HG03064 (cell line): ENCODE data around the gene ACAD8.
"Not testable (repeated sequence)": the region's sequence is repeated elsewhere in the genome, so short reads cannot be mapped to it uniquely, and the experiment has no call there.

ENCODE experiments used
- ATAC-seq: cut with Tn5 transposase; IDR thresholded peaks from one replicate; pipeline ENCODE4 v1.9.1; 2021; ENCODE audit warnings: low read depth; ENCODE audit not compliant: unreplicated experiment

ACAD8 gene

GRCh38 chr11:134266440-134266839 is 13.1 kb downstream of the ACAD8 start:
- no peak for ATAC-seq

DNA sequence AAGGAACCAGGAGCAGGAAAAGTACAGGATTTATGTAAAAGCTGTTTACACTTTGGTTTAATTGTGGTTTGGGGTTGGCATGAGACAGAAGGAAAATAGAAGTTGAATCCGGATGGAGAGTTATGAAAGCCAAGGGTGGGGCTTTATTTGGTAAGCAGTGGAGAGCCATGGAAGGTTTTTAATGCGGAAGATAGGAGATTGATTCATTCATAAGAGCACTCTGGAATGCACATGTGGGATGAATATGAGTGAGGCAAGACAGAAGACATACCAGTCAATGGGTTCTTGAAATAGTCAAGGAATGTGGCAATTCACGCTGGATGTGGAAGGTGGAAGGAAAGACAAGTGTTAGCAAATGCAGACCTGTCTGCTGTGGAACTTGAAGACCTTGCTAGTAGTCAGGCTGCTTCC is 13.5 kb downstream of the ACAD8 start:
- no peak for ATAC-seq

DNA sequence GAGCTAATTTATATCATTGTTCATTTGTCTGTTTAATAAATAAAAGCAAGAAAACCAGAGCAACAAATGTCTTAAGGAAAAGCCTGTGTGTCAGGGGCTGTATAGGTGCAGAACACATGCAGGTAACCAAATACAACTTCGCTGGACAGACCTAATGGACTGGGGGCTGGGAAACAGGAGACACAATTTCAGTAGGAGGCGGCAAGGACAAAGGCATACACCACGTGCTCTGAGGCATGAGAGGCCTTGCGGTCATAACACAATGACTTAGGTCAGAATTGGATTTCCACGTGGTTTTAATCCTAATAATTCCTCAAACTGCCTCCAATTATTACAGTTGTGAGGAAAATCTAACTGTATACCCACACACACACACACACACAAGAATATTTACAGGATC is 14.1 kb downstream of the ACAD8 start:
- ATAC-seq = no peak

- ATAC-seq = no peak
These were observed 14.6 kb downstream of the ACAD8 start for GRCh38 chr11:134267966-134268365.

GRCh38 chr11:134270250-134270714 is 16.9 kb downstream of the ACAD8 start:
- no peak for ATAC-seq

- ATAC-seq = no peak
These were observed 18.6 kb downstream of the ACAD8 start for GRCh38 chr11:134271978-134272377.

GRCh38 chr11:134272381-134273316 is 19.3 kb downstream of the ACAD8 start:
- ATAC-seq = no peak

GRCh38 chr11:134273317-134273712 is 19.9 kb downstream of the ACAD8 start:
- no peak for ATAC-seq

GRCh38 chr11:134275188-134275533 is 21.8 kb downstream of the ACAD8 start:
- no peak for ATAC-seq

GRCh38 chr11:134275534-134276395 is 22.4 kb downstream of the ACAD8 start, which contains the start of gene GLB1L3:
Gene GLB1L3, plus strand, starts transcription at chr11:134276379. Its CDS starts 362 bp downstream, at chr11:134276741.
- no peak for ATAC-seq

DNA sequence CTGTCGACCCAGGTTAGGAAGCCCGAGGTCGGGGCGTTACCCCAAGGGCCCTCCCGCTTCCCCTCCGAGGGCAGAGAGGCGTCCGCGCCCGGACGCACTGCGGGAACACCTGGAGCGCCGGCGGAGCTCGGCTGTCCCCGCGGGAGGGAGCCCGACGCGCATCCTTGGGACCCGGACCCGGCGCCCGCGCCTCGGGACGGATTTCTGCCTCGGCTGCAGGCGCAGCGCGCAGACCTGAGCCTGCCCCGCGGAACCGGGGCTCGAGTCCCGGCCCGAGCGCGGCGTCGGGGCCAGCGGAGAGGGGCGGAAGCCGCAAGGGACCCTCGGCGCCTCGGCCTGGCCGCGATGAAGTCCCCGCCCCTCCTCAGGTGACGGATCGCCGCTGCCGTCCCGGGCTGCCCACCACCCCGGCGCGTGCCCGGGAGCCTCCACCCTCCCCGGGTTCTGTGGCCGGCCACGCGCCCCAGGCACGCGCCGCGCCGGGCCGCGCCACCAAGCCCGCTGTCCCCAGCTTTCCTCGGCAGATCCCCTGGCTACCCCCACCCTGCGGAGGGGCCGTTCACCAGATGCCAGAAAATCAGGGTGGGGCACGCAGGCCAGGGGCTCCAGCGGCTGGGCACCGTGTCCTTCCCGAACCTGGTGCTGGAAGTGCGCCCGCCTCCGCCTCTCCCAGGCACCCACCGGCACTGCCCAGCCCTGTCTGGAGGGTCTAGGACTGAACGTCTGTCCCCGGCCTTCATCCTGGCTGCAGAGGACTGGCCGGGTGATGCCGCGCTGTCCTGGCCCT is 23.2 kb downstream of the ACAD8 start:
- ATAC-seq = no peak

- ATAC-seq = no peak
These were observed 24.0 kb downstream of the ACAD8 start for GRCh38 chr11:134277183-134278001.

DNA sequence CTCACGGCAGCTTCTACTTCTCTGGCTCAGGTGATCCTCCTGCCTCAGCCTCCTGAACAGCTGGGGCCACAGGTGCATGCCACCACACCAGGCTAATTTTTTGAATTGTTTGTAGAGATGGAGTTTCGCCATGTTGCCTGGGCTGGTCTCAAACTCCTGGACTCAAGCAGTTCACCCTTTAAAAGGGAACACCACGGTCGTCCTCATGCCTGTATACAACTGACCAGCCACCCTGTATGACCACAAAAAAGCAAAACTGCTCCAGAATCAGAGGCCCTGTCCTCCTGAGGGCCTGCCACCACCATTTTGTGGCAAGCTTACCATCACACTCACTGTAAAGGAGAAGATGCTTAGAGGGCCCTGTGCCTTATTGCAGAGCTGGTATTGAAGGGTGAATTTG is 25.0 kb downstream of the ACAD8 start:
- ATAC-seq = no peak

DNA sequence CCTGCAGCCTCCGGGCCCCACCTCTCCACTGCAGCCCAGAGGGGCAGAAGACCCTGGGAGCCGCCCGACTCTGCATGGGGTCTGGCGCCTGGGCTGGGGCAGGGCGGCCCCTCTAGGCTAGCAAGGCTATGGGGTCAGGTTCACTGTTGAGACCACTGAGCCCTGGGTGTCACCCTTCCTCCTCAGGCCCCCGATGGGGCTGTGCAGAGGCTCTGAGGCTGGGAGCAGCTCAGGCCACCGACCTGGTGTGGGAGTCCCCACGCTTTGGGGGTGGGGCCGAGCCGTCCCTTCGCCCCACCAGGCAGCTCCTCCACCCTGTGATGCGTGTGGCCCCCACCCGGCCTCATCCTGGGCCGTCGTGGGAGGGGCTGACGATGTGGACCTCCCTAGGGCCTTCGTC is 28.3 kb downstream of the ACAD8 start:
- ATAC-seq = not testable (repeated sequence)

DNA sequence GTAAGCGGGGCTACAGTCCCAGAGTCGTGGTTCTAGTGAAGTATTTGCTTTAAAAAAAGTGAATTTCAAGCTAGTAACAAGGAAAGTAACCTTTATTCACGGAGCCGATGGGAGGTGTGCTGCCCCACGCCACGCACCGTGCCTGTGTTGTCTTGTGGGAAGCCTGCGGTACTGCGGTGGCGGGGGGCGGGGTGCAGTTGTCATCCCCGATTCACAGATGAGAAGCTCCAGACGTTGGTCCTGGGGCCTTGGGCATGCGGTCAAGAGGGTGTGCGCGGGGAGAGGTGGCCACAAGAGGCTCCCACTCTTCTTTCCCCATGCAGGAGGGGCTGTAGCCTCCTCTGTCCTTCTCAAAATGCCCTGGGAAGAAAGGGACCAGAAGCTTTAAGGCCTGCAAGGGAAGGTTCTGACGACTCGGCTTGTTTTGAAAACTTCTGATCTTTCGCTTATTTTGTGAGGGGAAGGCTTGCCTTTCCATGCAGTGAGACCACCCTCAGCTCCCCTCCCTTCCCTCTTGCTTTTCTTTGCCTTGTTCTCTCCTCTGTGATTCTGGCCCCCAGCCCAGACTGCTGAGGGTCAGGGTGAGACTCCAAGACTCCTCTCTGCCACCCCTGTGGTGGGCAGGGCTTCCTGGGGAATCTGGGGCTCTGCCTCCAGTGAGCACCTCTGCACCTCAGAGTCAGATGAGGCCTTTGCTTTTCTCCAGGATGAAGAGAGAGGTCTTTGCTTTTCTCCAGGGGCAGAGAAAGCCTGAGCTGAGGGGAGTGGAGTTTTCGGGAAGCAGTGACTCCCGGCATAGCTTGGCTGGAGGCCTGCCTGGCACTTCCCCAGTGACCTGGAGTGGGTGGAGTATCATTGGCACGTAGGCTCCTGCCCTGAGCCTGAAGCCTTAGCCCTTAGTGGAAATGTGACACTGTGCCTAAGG is 29.0 kb downstream of the ACAD8 start:
- ATAC-seq = no peak

- no peak for ATAC-seq
These were observed 30.3 kb downstream of the ACAD8 start for GRCh38 chr11:134283461-134284230.

- ATAC-seq = not testable (repeated sequence)
These were observed 31.0 kb downstream of the ACAD8 start for GRCh38 chr11:134284349-134284748.

DNA sequence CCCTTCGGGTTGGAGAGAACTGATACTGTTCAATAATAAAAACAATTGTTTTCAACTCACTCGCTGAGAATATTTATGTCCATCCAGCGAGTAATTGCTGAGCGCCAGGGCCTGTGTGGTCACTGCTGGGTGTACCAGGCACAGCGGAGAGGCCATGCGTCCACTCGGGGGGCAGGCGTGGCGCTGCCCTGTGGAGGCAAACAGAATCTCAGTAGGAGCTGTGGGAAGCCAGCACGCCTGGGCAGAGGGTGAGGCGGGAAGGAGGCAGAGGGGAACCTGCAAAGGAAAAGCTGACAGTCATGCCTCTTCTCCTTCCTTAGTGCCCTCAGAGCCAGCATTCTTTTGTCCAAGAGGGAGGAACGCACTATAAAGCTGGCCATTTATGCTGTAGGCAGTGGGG is 34.2 kb downstream of the ACAD8 start:
- ATAC-seq = no peak
